ENCODE measurements around the gene HSF2BP. TPM values are rescaled to one million over a fixed set of nuclear protein-coding genes. Genes with fewer than 3 reads are reported as not detected.

HSF2BP gene
- total RNA-seq, 4 donors from 2014 or later: 0.35 to 0.67 TPM; not detected in 2

GRCh38 chr21:43694437-43695079 lies 35.3 kb upstream of the HSF2BP start:
- DNase-seq: no peak
- Histone ChIP-seq H3K27me3 (no peaks in the 10 kb centered on the region), H3K27ac (no peak overlapping the region), H3K4me1 (no peaks in the 10 kb centered on the region), H3K36me3 (peaks cover 0 to 63% (median 0%) of the 10 kb centered on the region in 3 donors), H3K9me3 (no peaks in the 10 kb centered on the region), H3K4me3 (no peak overlapping the region)
- TF ChIP-seq CTCF (IDR thresholded peaks at IDR 0.05) (no peak), POLR2A (IDR thresholded peaks at IDR 0.05) (no peak)

- peaks cover 0 to 68% (median 0%) of the 10 kb centered on the region in 3 donors for H3K36me3 ChIP-seq
- no peaks in the 10 kb centered on the region for H3K27me3 ChIP-seq
- H3K4me3 ChIP-seq: no peak overlapping the region
Observed at GRCh38 chr21:43693981-43694380, 34.7 kb upstream of the HSF2BP start.

GRCh38 chr21:43692949-43693348 lies 33.7 kb upstream of the HSF2BP start:
- Histone ChIP-seq H3K4me3 (no peak overlapping the region), H3K27ac (no peak overlapping the region), H3K36me3 (peaks cover 0 to 79% (median 0%) of the 10 kb centered on the region in 3 donors)

More at GRCh38 chr21:43693981-43694380, 34.7 kb upstream of the HSF2BP start:
- Histone ChIP-seq H3K27ac (no peak overlapping the region), H3K9me3 (no peaks in the 10 kb centered on the region), H3K4me1 (no peaks in the 10 kb centered on the region)
- no peak for TF ChIP-seq POLR2A (IDR thresholded peaks at IDR 0.05)
- no peak for TF ChIP-seq CTCF (IDR thresholded peaks at IDR 0.05)
- DNase-seq: no peak

GRCh38 chr21:43691801-43692200 lies 32.5 kb upstream of the HSF2BP start:
- Histone ChIP-seq H3K27me3 (no peaks in the 10 kb centered on the region), H3K36me3 (peaks cover 0 to 90% (median 0%) of the 10 kb centered on the region in 3 donors), H3K9me3 (no peaks in the 10 kb centered on the region), H3K4me3 (no peak overlapping the region), H3K4me1 (no peaks in the 10 kb centered on the region), H3K27ac (no peak overlapping the region)
- TF ChIP-seq CTCF (IDR thresholded peaks at IDR 0.05) (no peak), POLR2A (IDR thresholded peaks at IDR 0.05) (no peak)
- DNase-seq: no peak

More at GRCh38 chr21:43692949-43693348, 33.7 kb upstream of the HSF2BP start:
- Histone ChIP-seq H3K27me3 (no peaks in the 10 kb centered on the region), H3K4me1 (no peaks in the 10 kb centered on the region), H3K9me3 (no peaks in the 10 kb centered on the region)
- TF ChIP-seq POLR2A (IDR thresholded peaks at IDR 0.05) (no peak), CTCF (IDR thresholded peaks at IDR 0.05) (no peak)
- no peak for DNase-seq

GRCh38 chr21:43691086-43691795 lies 32.0 kb upstream of the HSF2BP start:
- H3K27me3 ChIP-seq: no peaks in the 10 kb centered on the region
- DNase-seq: no peak
- H3K27ac ChIP-seq: no peak overlapping the region
- H3K4me3 ChIP-seq: no peak overlapping the region
- H3K36me3 ChIP-seq: peaks cover 0 to 91% (median 2%) of the 10 kb centered on the region in 3 donors
- TF ChIP-seq POLR2A (IDR thresholded peaks at IDR 0.05) (no peak), CTCF (IDR thresholded peaks at IDR 0.05) (no peak)
- no peaks in the 10 kb centered on the region for H3K4me1 ChIP-seq
- H3K9me3 ChIP-seq: no peaks in the 10 kb centered on the region
